ENCODE results near the gene GET3. TPM values are rescaled to one million over a fixed set of nuclear protein-coding genes. Genes with fewer than 3 reads are reported as not detected.

GET3 gene
- total and polyA plus RNA-seq, 7 experiments from 2014 or later, result 22.6 to 60.3 (median 32.0) TPM

GRCh38 chr19:12784394-12784870, 47.1 kb downstream of the GET3 start:
- no peak overlapping the region for H3K4me3 Mint-ChIP-seq
- ChIA-PET CTCF (no interaction called here), POLR2A (interaction anchor here (12.9 kb wide), 1 partner anchor 10 kb away, joined by 621 read pairs; the partner anchor contains the start of gene JUNB)
- Histone ChIP-seq H3K27ac (ENCODE audit: low read depth, low read length) (peak overlapping the region; percentile 98), H3K27me3 (ENCODE audit: control insufficient read depth in 2 of 2, insufficient read depth in 2 of 2, low read length in 2 of 2) (no peaks in the 10 kb centered on the region), H3K36me3 (ENCODE audit: control insufficient read depth in 2 of 3, insufficient read depth in 3 of 3, low read length in 3 of 3) (no peaks in the 10 kb centered on the region), H3K9me3 (ENCODE audit: control insufficient read depth in 2 of 3, low read length in 3 of 3) (no peaks in the 10 kb centered on the region), H3K4me3 (ENCODE audit: low read length) (no peak overlapping the region), H3K4me1 (ENCODE audit: control insufficient read depth in 2 of 2, insufficient read depth in 2 of 2, low read length in 2 of 2) (peaks cover 42 to 53% of the 10 kb centered on the region in 2 donors)
- H3K4me1 Mint-ChIP-seq, result peaks cover 13 to 35% (median 30%) of the 10 kb centered on the region in 7 donors
- intact Hi-C loops (cut with micrococcal nuclease), result loop anchor here in 1 of 2 donors (5.0 kb wide), 1 partner anchor 1583 kb away; no protein-coding TSS in a partner anchor
- no peaks in the 10 kb centered on the region for H3K36me3 Mint-ChIP-seq
- ATAC-seq (no peak), DNase-seq (peak in 7 of 9 donors; percentile 45 to 69 (median 55))
- peaks cover 0 to 7% (median 0%) of the 10 kb centered on the region in 11 donors for H3K9me3 Mint-ChIP-seq
- no peaks in the 10 kb centered on the region for H3K27me3 Mint-ChIP-seq
- no peak overlapping the region for H3K27ac Mint-ChIP-seq

GRCh38 chr19:12784871-12785430, 47.7 kb downstream of the GET3 start:
- H3K4me3 ChIP-seq (ENCODE audit: low read length), result no peak overlapping the region
- ChIA-PET CTCF (no interaction called here), POLR2A (interaction anchor here (1.1 to 1.5 kb wide), 2 partner anchors 7 to 9 kb away, joined by 4 to 10 read pairs; no protein-coding TSS in a partner anchor)
- no peaks in the 10 kb centered on the region for H3K27me3 ChIP-seq (ENCODE audit: control insufficient read depth in 2 of 2, insufficient read depth in 2 of 2, low read length in 2 of 2)
- H3K36me3 ChIP-seq (ENCODE audit: control insufficient read depth in 2 of 3, insufficient read depth in 3 of 3, low read length in 3 of 3), result no peaks in the 10 kb centered on the region
- Mint-ChIP-seq H3K36me3 (no peaks in the 10 kb centered on the region), H3K27me3 (no peaks in the 10 kb centered on the region), H3K4me1 (peaks cover 13 to 31% (median 27%) of the 10 kb centered on the region in 7 donors), H3K27ac (no peak overlapping the region), H3K9me3 (peaks cover 0 to 7% (median 0%) of the 10 kb centered on the region in 11 donors), H3K4me3 (no peak overlapping the region)
- H3K4me1 ChIP-seq (ENCODE audit: control insufficient read depth in 2 of 2, insufficient read depth in 2 of 2, low read length in 2 of 2), result peaks cover 41 to 53% of the 10 kb centered on the region in 2 donors
- peak in 7 of 9 donors; percentile 36 to 67 (median 45) for DNase-seq
- no peak for ATAC-seq
- H3K27ac ChIP-seq (ENCODE audit: low read depth, low read length), result peak overlapping the region; percentile 98
- intact Hi-C loops (cut with micrococcal nuclease), result loop anchor here in 1 of 2 donors (5.0 kb wide), 1 partner anchor 1582 kb away; no protein-coding TSS in a partner anchor
- no peaks in the 10 kb centered on the region for H3K9me3 ChIP-seq (ENCODE audit: control insufficient read depth in 2 of 3, low read length in 3 of 3)

GRCh38 chr19:12785431-12786031, 48.2 kb downstream of the GET3 start:
- ATAC-seq (no peak), DNase-seq (no peak)
- peak overlapping the region; percentile 98 for H3K27ac ChIP-seq (ENCODE audit: low read depth, low read length)
- H3K27ac Mint-ChIP-seq, result no peak overlapping the region
- H3K27me3 Mint-ChIP-seq, result no peaks in the 10 kb centered on the region
- H3K27me3 ChIP-seq (ENCODE audit: control insufficient read depth in 2 of 2, insufficient read depth in 2 of 2, low read length in 2 of 2), result no peaks in the 10 kb centered on the region
- ChIA-PET POLR2A (interaction anchor here (1.1 to 1.5 kb wide), 4 partner anchors 8 to 11 kb away, joined by 3 to 10 read pairs (median 4); no protein-coding TSS in a partner anchor), CTCF (no interaction called here)
- H3K9me3 ChIP-seq (ENCODE audit: control insufficient read depth in 2 of 3, low read length in 3 of 3), result no peaks in the 10 kb centered on the region
- no peak overlapping the region for H3K4me3 Mint-ChIP-seq
- H3K36me3 ChIP-seq (ENCODE audit: control insufficient read depth in 2 of 3, insufficient read depth in 3 of 3, low read length in 3 of 3), result no peaks in the 10 kb centered on the region
- peaks cover 0 to 7% (median 0%) of the 10 kb centered on the region in 11 donors for H3K9me3 Mint-ChIP-seq
- H3K4me3 ChIP-seq (ENCODE audit: low read length), result no peak overlapping the region
- H3K36me3 Mint-ChIP-seq, result no peaks in the 10 kb centered on the region
- intact Hi-C loops (cut with micrococcal nuclease), result no loop called here
- H3K4me1 Mint-ChIP-seq, result peaks cover 14 to 32% (median 29%) of the 10 kb centered on the region in 7 donors
- H3K4me1 ChIP-seq (ENCODE audit: control insufficient read depth in 2 of 2, insufficient read depth in 2 of 2, low read length in 2 of 2), result peaks cover 44 to 56% of the 10 kb centered on the region in 2 donors

GRCh38 chr19:12786141-12786870, 49.0 kb downstream of the GET3 start:
- ChIA-PET CTCF (no interaction called here), POLR2A (interaction anchor here (1.1 to 1.5 kb wide), 4 partner anchors 8 to 12 kb away, joined by 3 to 10 read pairs (median 4); no protein-coding TSS in a partner anchor)
- peak overlapping the region in 4 of 9 donors; percentile 78 to 98 (median 88) for H3K27ac Mint-ChIP-seq
- no peak for DNase-seq
- ATAC-seq, result peak; percentile 2
- no peaks in the 10 kb centered on the region for H3K36me3 ChIP-seq (ENCODE audit: control insufficient read depth in 2 of 3, insufficient read depth in 3 of 3, low read length in 3 of 3)
- no peaks in the 10 kb centered on the region for H3K36me3 Mint-ChIP-seq
- H3K27ac ChIP-seq (ENCODE audit: low read depth, low read length), result peak overlapping the region; percentile 98
- H3K4me1 ChIP-seq (ENCODE audit: control insufficient read depth in 2 of 2, insufficient read depth in 2 of 2, low read length in 2 of 2), result peaks cover 50 to 61% of the 10 kb centered on the region in 2 donors
- H3K4me3 Mint-ChIP-seq, result no peak overlapping the region
- no peak overlapping the region for H3K4me3 ChIP-seq (ENCODE audit: low read length)
- H3K27me3 ChIP-seq (ENCODE audit: control insufficient read depth in 2 of 2, insufficient read depth in 2 of 2, low read length in 2 of 2), result no peaks in the 10 kb centered on the region
- intact Hi-C loops (cut with micrococcal nuclease), result no loop called here
- peaks cover 0 to 13% (median 0%) of the 10 kb centered on the region in 11 donors for H3K9me3 Mint-ChIP-seq
- H3K9me3 ChIP-seq (ENCODE audit: control insufficient read depth in 2 of 3, low read length in 3 of 3), result no peaks in the 10 kb centered on the region
- H3K27me3 Mint-ChIP-seq, result no peaks in the 10 kb centered on the region
- H3K4me1 Mint-ChIP-seq, result peaks cover 20 to 38% (median 34%) of the 10 kb centered on the region in 7 donors

GRCh38 chr19:12786952-12787351, 49.7 kb downstream of the GET3 start:
- Histone ChIP-seq H3K4me3 (ENCODE audit: low read length) (no peak overlapping the region), H3K27ac (ENCODE audit: low read depth, low read length) (peak overlapping the region; percentile 98)

GRCh38 chr19:12787458-12787857, 50.2 kb downstream of the GET3 start:
- intact Hi-C loops (cut with micrococcal nuclease), result no loop called here
- Mint-ChIP-seq H3K9me3 (peaks cover 0 to 16% (median 0%) of the 10 kb centered on the region in 11 donors), H3K27me3 (no peaks in the 10 kb centered on the region), H3K27ac (peak overlapping the region in 7 of 9 donors; percentile 58 to 100 (median 94)), H3K4me1 (peaks cover 13 to 30% (median 24%) of the 10 kb centered on the region in 7 donors), H3K36me3 (no peaks in the 10 kb centered on the region), H3K4me3 (no peak overlapping the region)
- ChIA-PET POLR2A (interaction anchor here (2.4 kb wide), 1 partner anchor 10 kb away, joined by 23 read pairs; no protein-coding TSS in a partner anchor), CTCF (interaction anchor here (3.0 kb wide), 1 partner anchor 10 kb away, joined by 22 read pairs; no protein-coding TSS in a partner anchor)
- Histone ChIP-seq H3K4me3 (ENCODE audit: low read length) (no peak overlapping the region), H3K36me3 (ENCODE audit: control insufficient read depth in 2 of 3, insufficient read depth in 3 of 3, low read length in 3 of 3) (peaks cover 0 to 11% (median 0%) of the 10 kb centered on the region in 3 experiments), H3K27ac (ENCODE audit: low read depth, low read length) (peak overlapping the region; percentile 98), H3K27me3 (ENCODE audit: control insufficient read depth in 2 of 2, insufficient read depth in 2 of 2, low read length in 2 of 2) (no peaks in the 10 kb centered on the region), H3K9me3 (ENCODE audit: control insufficient read depth in 2 of 3, low read length in 3 of 3) (no peaks in the 10 kb centered on the region), H3K4me1 (ENCODE audit: control insufficient read depth in 2 of 2, insufficient read depth in 2 of 2, low read length in 2 of 2) (peaks cover 43 to 54% of the 10 kb centered on the region in 2 donors)
- no peak for DNase-seq
- no peak for ATAC-seq

More at GRCh38 chr19:12786952-12787351, 49.7 kb downstream of the GET3 start:
- ChIA-PET CTCF (interaction anchor here (3.0 kb wide), 1 partner anchor 9 kb away, joined by 22 read pairs; no protein-coding TSS in a partner anchor), POLR2A (no interaction called here)
- Histone ChIP-seq H3K27me3 (ENCODE audit: control insufficient read depth in 2 of 2, insufficient read depth in 2 of 2, low read length in 2 of 2) (no peaks in the 10 kb centered on the region), H3K9me3 (ENCODE audit: control insufficient read depth in 2 of 3, low read length in 3 of 3) (no peaks in the 10 kb centered on the region), H3K4me1 (ENCODE audit: control insufficient read depth in 2 of 2, insufficient read depth in 2 of 2, low read length in 2 of 2) (peaks cover 44 to 54% of the 10 kb centered on the region in 2 donors), H3K36me3 (ENCODE audit: control insufficient read depth in 2 of 3, insufficient read depth in 3 of 3, low read length in 3 of 3) (peaks cover 0 to 6% (median 0%) of the 10 kb centered on the region in 3 experiments)
- ATAC-seq (no peak), DNase-seq (no peak)
- H3K9me3 Mint-ChIP-seq, result peaks cover 0 to 13% (median 0%) of the 10 kb centered on the region in 11 donors
- H3K4me1 Mint-ChIP-seq, result peaks cover 13 to 33% (median 28%) of the 10 kb centered on the region in 7 donors
- intact Hi-C loops (cut with micrococcal nuclease), result no loop called here
- H3K27ac Mint-ChIP-seq, result peak overlapping the region in 7 of 9 donors; percentile 58 to 100 (median 94)
- H3K4me3 Mint-ChIP-seq, result no peak overlapping the region
- no peaks in the 10 kb centered on the region for H3K27me3 Mint-ChIP-seq
- no peaks in the 10 kb centered on the region for H3K36me3 Mint-ChIP-seq
